AG04449 (cell line): ENCODE results near the gene RTP4.

Source experiments
- CTCF ChIA-PET: fragments of 350-600 bp; formaldehyde crosslinking; extraction: SDS; loops from one replicate; lab custom pipeline; 2021; ENCODE audit warnings: antibody characterized with exemption; lab: Yijun Ruan, JAX
- POLR2A ChIA-PET: fragments of 400-600, 350-600 bp; formaldehyde crosslinking; extraction: SDS; loops from one replicate; lab custom pipeline; 2020; ENCODE audit warnings: antibody characterized with exemption, inconsistent platforms; lab: Yijun Ruan, JAX
- DNase-seq: peaks from one replicate; pipeline ENCODE4 v3.0.0-alpha.2; 2010; ENCODE audit warnings: low read depth, low spot score
- H3K4me3 ChIP-seq: 2 replicates; pipeline ENCODE4 v1.5.1; 2011; ENCODE audit warnings: low read depth, mild to moderate bottlenecking, control low read depth, low read length
- CTCF ChIP-seq: IDR thresholded peaks from one replicate; pipeline ENCODE4 v1.5.1; 2011; ENCODE audit warnings: mild to moderate bottlenecking, moderate library complexity, low read length, control low read depth, inconsistent platforms; ENCODE audit not compliant: insufficient read depth; ENCODE audit errors: missing control alignments

The RTP4 gene

DNA sequence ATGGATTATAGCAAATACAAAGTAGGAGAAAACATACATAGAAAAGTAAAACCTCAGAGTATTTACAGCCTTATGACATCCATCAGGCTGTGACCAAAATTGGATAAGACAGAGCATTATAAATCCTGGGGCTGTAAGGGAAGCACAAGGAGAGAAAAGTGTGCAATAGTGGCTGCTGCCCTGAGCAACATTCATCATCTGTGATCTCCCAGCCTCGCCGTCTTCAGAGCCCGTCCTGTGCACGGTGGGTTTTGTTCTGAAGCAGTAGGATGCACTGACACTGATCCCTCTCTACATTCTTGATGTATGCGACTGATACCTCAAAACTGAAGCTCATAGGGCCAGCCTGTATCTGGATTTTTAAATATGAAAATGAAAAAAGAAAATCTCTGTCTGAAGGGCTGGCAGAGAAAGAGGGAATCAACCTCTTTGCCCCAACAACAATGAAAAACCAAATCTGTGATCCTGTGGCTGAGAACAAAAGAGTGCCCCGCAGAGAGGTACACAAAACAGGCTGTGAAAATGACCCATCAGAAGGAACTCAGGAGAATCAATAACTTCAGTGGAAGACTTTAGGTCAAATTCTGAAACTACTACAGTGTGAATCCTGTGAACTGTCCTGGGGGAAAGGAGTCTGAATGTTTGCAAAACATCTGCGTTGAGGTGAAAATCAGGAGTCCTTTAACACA, 8.2 kb upstream of the RTP4 start:
- ChIA-PET POLR2A (no interaction called here), CTCF (interaction anchor here (1.3 kb wide), 1 partner anchor 10 kb away, joined by 3 read pairs; no protein-coding TSS in a partner anchor)
- TF ChIP-seq CTCF = no peak
- H3K4me3 ChIP-seq = no peak overlapping the region
- no peak for DNase-seq

- CTCF ChIA-PET = interaction anchor here (1.0 kb wide), 1 partner anchor 42 kb away, joined by 4 read pairs; no protein-coding TSS in a partner anchor
- POLR2A ChIA-PET = no interaction called here
- no peak for DNase-seq
- no peak for TF ChIP-seq CTCF
- H3K4me3 ChIP-seq = no peak overlapping the region
Observed at GRCh38 chr3:187360596-187360995, 7.6 kb upstream of the RTP4 start.

DNA sequence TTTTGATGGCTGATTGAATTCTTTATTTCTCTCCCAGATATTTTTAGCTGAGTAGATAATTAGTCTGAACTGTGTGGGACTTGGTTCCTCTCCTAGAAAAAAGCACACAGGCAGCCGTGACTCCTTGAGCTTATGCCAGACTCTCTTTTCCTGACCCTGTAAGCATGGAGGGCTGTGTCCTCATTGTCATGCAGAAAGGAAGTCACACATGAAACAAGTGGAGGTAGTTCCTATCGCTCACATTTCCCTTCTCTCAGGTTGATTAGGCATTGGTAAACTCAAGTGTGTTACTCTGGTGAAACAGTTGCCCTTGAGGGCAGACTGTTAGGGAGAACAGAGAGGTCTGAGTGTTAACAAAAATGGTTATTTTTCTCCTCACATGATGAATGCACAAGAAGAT, 6.3 kb upstream of the RTP4 start:
- ChIA-PET POLR2A (no interaction called here), CTCF (interaction anchor here (2.3 kb wide), 1 partner anchor 42 kb away, joined by 8 read pairs; no protein-coding TSS in a partner anchor)
- no peak for TF ChIP-seq CTCF
- no peak for DNase-seq
- no peak overlapping the region for H3K4me3 ChIP-seq

- TF ChIP-seq CTCF = no peak
- ChIA-PET POLR2A (interaction anchor here (0.6 kb wide), 1 partner anchor 17 kb away, joined by 3 read pairs; no protein-coding TSS in a partner anchor), CTCF (interaction anchor here (1.0 to 3.5 kb wide), 3 partner anchors 48 to 311 kb away, joined by 3 to 15 read pairs (median 7); no protein-coding TSS in a partner anchor)
- no peak for DNase-seq
- H3K4me3 ChIP-seq = no peak overlapping the region
Observed at GRCh38 chr3:187367561-187368103, 553 bp upstream of the RTP4 start.

GRCh38 chr3:187369089-187369447, 883 bp downstream of the RTP4 start:
- POLR2A ChIA-PET = no interaction called here
- CTCF ChIA-PET = interaction anchor here (1.2 to 3.5 kb wide), 2 partner anchors 10 to 49 kb away, joined by 3 to 15 read pairs; no protein-coding TSS in a partner anchor
- H3K4me3 ChIP-seq = no peak overlapping the region
- DNase-seq = no peak
- TF ChIP-seq CTCF = no peak

GRCh38 chr3:187370051-187370450, 1.9 kb downstream of the RTP4 start:
- DNase-seq = no peak
- no peak overlapping the region for H3K4me3 ChIP-seq
- TF ChIP-seq CTCF = no peak
- ChIA-PET POLR2A (no interaction called here), CTCF (interaction anchor here (1.2 to 3.5 kb wide), 2 partner anchors 11 to 50 kb away, joined by 3 to 15 read pairs; no protein-coding TSS in a partner anchor)
